Stimulated activated CD4-positive, alpha-beta T cell treated with anti-CD3 and anti-CD28 coated beads, Interleukin-1b, Interleukin-23, amount 100 ng/mL, for 4 hours (primary cell): ENCODE measurements around the gene IPO7.
A peak's percentile ranks its signal among the peaks of the same experiment; 100 is the strongest.
"Not testable (repeated sequence)": the region's sequence is repeated elsewhere in the genome, so short reads cannot be mapped to it uniquely, and the experiment has no call there.

Source experiments
- DNase-seq, 2 donors: peaks; one replicate each; pipeline ENCODE4 v3.0.0-alpha.2; 2020; ENCODE audit warnings: low read depth in 2 of 2

IPO7 gene

DNA sequence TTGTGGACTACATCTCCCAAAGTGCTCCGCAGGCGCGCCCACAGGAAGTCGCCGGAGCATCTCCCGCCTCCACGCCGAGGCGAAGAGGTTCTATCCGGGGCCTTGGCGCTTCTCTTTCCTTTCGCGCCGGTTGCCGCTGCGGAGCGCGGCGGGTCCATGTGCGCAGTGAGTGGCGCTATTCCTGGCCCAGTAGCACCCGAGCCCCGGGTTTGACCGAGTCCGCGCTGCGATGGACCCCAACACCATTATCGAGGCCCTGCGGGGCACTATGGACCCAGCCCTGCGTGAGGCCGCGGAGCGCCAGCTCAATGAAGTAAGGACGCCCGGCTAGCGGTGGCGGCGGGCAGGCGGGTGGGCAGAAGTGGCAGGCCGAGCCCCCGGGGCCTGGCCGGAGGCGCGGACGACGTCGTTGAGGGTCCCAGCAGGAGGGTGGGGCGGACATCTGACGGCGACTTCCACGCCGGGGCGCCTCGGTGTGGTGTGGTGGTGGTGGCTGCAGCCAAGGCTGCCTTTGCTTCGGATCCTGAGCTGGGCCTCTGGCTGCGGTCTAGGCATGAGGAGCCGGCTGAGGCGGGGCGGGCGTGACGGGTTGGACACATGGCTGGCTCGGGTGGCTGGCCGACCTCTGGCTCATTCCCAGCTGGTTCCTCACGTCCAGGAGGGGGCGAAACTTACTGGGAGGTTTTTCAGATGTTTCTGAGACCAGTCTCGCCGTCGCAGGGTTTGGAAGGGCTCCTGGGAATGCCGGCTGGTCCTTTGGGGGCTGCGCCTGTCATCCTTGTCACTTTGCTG lies at the start of gene IPO7:
IPO7 (plus strand) TSS at position 118 of the 792 bp plus-strand sequence; CDS start at position 230, 112 bp downstream.
- peak; percentile 79 to 83 for DNase-seq

DNA sequence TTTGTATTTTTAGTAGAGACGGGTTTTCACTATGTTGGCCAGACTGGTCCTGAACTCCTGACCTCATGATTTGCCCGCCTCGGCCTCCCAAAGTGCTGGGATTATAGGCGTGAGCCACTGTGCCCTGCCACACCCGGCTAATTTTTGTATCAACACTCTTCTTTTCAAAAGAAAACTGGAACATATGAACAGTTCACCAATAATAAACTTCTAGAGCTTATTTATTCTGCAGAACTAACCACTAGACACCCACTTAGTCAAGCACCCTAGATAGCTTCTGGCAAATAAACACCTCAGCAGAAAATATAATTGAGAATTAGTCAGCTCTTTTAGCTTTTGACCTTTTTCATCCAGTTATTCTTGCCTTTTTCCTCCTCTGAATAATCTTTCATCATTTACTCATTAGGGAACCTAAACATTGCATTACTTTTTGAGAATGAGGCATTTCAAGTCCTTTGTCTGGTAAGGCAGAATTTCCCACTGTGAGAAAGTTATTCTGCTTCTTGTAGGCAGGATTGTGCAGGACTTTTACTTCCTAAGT lies 42.7 kb upstream of the IPO7 start:
- DNase-seq = no peak

DNA sequence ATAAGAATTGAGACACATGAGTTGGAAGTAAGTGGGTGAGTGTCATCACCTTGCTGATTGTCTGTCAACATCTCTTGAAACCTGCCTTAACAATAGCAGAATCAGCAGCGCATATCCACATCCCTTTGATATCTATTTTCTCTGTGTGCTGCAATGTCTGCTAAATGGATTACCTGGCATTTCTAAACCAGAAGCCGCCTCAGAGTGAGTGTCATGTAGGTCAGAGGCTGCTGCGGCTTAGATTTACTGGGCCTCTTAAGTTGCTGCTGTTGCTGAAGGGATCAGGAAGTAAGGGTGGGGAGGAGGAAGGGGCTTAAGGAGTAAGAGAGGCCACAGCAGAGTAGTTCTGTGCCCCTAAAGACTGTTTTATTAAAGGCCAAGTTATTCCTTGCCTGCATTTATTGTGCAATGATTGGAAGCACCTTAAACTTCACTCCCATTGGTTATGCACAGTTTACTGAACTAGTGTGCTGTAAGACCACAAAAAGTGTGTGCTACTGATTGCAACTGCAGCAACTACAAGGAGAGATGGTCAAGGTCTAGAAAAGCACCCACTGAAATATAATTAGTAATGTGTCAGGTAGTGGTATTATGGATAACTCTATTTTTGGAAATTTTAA lies 40.3 kb upstream of the IPO7 start:
- no peak for DNase-seq

DNA sequence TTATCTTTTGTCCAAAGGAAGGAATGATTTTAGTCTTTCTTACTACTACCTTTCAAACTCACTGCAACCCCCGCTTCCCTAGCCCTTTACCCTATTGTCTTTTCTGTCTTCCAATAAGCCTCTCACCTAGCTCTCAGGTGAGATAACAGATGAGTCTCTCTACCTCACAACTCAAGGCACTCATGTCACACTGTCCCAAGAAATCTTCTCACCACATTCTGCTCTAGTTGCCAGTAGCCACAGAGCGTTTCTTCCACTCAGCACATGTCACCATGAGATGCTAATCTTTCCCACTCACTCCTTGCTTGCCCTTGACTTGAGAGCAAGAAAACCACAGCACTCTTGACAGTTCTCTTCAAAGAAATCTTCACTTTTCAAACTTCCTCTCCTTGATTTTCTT lies 37.4 kb upstream of the IPO7 start:
- DNase-seq = no peak

DNA sequence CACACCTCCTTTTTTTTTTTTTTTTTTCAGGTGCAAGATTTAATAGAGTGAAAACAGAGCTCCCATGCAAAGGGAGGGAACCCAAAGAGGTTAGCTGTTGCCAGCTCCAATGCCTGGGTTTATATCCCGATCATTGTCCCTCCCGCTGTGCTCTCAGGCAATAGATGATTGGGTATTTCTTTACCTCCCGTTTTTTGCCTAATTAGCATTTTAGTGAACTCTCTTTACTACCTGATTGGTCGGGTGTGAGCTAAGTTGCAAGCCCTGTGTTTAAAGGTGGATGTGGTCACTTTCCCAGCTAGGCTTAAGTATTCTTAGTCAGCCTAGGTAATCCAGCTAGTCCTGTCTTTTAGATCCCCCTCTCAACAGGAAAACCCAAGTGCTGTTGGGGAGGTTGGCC lies 36.7 kb upstream of the IPO7 start:
- DNase-seq = not testable (repeated sequence)

DNA sequence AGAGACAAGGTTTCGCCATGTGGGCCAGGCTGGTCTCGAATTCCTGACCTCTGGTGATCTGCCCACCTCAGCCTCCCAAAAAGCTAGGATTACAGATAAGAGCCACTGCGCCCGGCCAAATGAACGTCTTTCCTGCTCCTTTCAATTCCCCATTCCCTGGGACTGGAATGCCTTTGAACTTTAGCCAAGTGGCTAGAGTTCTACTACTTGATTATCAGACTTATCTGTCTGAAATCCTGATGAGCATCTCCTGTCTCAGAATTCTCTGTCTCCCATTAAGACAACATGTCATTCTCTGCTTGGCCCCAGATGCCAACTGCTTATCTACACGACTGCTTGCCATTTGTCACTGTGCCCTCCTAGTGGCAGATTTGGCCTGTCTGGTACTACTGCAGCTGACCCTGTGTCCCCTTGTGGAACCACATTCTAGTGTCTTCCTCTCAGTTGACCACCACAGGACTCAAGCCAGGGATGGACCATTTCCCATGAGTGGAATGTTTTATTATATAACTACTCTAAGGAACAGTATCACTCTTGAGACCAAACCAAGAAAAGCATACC lies 33.1 kb upstream of the IPO7 start:
- DNase-seq = no peak

DNA sequence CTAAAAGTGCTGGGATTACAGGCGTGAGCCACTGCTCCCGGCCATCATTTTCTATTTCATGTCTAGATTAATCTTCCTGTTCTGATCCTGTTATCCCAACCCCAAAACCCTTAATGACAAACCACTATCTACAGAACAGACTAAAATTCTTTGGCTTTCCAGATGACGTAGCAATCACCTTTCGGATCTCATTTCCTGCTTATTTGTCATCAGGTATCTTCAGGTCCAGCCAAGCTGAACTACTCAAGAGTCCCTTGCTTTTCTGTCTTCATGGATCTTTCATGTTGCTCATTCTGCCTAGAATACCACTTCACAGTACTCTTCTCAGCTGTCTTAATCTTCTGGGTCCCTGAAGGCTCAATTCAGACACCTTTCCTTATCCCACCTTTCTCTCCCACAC lies 27.4 kb upstream of the IPO7 start:
- DNase-seq = no peak

DNA sequence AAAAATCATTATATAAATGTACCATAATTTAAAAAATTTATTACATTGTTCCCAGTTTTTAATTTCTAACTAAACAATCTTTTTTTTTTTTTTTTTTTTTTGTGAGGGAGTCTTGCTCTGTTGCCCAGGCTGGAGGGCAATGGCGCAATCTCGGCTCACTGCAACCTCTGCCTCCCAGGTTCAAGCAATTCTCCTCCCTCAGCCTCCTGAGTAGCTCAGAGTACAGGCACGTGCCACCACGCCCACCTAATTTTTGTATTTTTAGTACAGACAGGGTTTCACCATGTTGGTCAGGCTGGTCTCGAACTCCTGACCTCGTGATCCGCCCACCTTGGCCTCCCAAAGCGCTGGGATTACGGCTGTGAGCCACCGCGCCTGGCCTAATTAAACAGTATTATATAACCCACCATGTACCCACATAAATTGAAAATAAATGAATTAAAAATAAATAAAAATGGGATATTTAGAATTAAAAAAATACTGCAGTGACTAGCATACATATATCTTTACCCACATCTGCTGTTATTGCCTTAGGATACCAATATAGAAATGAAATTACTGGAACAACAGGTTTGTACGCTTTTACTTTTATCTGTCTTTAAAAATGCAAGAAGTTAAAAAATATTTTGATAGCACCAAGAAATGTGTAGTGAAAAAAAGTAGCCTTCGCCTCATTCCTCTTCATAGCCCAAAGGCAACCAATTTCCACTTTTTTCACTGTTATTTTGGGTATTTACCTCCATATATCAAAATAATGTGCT lies 23.4 kb upstream of the IPO7 start:
- not testable (repeated sequence) for DNase-seq

DNA sequence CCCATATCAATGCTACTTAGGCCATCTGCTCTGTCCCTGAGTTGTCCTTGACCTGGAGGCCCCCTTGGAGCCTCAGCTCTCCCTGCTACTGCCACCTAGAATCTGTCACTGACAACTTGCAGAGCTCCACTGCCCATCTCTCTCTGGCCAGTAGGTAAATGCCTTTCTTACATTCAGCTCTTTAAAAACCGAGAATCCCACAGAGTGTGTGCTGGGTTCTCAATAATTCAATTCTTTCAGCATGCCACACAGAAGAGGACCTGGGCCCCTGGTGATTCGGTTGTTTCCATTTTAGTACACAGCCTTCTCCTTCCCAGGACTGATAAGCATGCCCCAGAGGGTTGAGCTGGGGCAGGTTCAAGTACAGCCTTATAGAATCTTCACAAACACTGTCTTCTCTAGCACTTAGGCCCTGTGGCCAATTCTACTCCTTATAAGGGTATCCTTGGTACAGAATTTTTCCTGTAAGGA lies 22.0 kb upstream of the IPO7 start:
- DNase-seq = no peak

DNA sequence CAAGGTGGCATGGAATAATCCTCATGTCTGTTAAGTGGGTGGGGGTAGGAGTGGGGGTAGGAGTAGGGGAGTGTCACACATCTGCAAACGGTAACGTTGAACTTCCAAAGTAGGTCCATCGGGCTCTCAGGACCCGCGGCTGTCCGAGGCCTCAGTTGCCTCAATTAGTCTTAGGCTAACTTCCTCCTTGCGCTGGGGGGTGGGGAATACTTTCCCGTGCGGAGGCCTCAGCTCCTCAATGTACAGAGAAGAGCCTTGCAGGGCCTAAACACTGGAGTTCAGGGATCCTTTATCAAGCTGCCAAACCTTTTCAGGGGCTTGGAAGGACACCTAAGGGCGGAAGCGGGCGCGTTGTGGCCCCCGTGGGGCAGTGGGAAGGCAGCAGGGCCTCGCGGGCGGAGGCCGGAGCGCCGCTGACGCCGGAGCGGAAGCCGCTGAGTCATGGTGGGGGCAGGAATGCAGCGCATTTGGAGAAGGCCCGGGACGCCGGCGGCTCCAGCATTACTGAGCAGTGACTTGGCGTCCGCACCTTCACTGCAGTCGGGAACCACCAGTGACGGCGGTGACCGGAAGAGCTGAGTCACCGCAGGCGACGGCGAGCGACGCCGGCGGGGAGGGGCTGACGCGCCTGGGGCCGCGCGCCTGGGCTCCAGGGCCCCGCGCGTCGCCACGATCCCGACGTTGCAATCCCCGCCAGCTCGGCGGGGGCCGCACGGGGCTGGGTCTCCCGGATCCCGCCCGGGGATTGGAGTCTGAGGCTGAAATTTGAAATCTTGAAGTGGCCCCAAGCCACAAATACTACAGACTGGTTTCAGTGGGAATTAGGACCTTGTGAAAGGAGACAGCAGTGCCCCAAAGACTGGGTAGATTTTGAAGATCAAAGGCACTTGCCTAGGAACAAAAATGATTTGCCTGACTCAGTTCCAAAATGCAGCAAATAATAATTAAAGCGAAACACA lies 20.2 kb upstream of the IPO7 start:
- peak; percentile 62 to 68 for DNase-seq

DNA sequence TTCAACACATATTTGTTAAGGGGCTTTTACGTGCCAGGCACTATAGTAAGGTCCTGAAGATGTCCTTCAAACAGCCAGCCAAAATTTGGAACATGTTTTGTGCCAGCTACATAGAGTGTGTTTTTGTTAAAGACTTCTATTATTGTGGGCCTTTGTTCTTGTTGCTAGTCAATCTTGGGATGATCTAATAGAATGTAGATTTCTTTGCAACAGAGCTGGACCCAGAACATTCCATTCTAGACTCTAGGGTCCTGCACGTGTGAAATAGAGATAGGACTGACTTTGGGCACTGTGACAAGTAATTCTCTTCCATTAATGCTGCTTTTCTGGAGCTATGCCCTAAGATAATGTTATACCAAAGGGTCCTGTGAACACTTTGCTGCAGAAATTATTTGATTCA lies 16.9 kb upstream of the IPO7 start:
- DNase-seq = no peak

DNA sequence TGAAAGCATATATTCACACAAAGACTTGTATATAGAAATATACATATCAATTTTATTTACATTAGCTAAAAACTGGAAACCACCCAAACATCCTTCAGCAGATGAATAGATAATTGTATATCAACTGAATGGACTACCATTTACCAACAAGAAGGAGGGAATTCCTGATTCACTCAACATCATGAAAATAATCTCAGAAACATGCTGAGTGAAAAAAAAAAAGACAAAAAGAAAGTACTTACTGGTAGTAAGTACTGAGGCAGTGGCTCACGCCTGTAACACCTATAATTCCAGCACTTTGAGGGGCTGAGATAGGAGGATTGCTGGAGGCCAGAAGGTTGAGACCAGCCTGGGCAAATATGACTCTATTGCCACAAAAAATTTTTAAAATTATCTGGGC lies 7.4 kb upstream of the IPO7 start:
- DNase-seq = no peak

DNA sequence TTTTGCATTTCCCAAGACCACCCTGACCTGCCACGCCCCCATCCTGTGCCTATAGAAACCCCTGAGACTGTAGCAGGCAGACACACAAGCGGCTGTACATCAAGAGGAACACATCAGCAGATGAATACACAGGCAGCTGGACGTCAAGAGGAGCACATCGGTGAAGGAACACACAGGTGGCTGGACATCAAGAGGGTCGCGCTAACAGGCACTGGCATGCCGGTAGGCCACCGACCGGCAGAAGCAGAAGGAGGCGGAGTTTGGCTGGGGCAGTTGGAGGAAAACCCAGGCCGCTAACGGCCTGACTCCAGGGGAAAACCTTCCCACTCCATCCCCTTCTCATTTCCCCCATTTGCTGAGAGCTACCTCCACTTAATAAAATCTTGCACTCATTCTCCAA lies 5.4 kb upstream of the IPO7 start:
- DNase-seq = no peak

DNA sequence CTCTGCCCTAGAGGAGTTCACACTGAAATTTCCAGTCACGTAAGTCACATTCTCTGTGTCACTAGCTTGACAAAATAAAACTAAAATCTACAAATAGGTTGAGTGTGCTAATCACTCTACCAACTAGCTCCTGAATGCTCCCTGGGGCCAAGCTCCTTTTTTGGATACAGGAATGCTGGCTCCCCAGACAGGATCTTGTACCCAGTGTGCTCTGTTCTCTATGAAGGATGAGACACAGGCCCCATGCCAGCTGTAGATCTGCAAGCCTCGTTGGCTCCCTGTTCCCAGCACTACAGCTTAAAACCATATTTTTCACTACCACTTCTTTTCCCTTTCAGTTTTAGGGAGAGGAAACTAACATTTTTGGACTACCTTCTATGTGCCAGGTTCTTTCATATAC lies 3.7 kb upstream of the IPO7 start:
- no peak for DNase-seq

DNA sequence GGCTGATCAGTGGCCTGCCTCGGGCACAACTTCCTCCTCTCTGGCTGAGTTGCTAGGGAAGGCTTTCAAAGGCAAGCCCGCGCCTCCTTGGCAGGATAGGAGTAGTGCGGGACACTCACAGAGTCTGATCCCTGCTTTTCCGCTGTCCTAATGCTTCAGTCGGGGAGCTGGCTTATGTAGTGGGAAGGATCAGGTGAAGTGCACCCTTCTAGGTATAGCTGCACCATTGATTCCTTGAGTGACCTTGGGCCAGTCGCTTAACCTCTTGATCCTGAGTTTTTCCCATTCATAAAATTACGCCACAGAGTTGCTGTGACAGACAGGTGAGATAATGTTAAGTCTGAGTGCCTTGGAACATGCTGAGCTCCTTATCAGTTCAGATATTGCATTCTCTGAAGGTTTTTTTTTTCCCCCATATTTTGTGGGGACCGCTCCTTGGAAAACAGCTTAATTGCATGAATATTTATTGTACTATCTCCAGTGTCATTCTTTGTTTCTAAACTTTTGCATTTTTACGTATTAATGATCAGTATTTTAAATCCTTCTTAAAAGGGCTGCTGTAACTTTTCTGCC lies 961 bp downstream of the IPO7 start:
- no peak for DNase-seq

DNA sequence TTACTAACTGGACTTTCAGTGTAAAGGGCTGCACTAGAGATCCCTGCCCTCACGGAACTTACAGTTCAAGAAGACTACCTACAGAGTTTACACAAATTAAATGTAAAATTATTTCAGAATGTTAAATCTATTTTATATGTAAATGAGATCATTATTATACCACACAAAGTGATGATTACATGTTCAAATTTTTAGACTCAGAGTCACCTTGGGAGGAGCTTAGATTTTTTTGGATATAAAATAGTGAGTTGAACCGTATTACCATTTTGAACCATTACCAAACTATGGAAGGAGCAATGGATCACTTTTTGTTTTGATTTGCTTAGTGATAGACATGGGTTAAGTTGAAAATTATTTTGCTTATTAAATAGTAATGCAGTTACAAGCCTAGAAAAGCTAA lies 1.6 kb downstream of the IPO7 start:
- DNase-seq = no peak

DNA sequence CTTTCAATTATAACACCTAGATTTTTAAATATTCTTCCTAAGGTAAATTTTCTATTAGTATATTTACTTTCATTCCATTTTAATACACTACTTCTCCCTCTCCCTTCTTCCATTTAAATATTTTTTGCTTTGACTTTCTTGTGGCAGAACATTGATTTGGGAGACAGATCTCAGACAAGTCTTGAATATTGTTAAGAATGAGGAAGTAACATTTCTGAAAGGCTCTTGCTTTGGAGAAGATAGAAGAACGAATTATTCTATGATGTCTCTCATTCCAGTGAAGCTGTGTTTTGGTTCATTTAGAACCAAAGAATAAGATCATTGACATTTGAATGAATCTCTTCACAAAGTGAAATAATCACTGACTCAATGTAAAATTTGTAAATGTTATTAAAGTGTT lies 2.4 kb downstream of the IPO7 start:
- no peak for DNase-seq

DNA sequence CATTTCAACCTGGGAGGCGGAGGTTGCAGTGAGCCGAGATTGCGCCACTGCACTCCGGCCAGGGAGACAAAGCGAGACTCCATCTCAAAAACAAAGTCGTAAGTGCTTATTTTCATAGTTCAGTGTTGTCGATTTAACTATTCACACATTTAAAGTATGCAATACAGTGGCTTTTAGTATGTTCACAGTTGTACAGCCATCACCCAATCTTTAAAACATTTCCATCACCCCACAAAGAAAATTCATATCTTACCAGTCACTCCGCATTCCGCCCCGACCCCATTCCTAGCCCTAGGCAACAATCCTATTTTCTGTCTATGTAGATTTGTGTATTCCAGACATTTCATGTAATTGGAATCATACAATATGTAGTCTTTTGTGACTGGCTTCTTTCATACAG lies 11.9 kb downstream of the IPO7 start:
- DNase-seq = no peak

DNA sequence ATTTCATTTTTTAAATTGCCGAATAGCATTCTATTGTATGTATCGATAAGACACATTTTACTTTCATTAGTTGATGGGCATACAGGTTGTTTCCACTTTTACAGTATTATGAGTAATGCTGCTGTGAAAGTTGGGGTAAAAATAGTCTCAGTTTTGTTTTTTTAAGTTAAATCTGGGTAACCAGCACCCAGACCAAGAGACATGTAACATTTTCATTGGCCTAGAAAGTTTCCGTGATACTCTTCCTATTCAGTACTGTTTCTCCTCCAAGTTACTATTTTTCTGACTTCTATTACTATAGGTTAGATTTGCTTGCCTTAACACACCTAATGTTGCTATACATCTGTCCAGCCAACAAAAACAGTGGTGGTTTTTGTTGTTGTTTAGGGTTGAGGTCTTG lies 12.3 kb downstream of the IPO7 start:
- DNase-seq = no peak
